GM12892 (cell line): Measurements from ENCODE around the gene PDIA3.

Experiments
- POLR2A ChIP-seq: IDR thresholded peaks from 2 replicates; pipeline ENCODE4 v1.6.1; 2011; ENCODE audit warnings: low read depth, low read length, control low read depth
- POLR2AphosphoS5 ChIP-seq: IDR thresholded peaks from 2 replicates; pipeline ENCODE4 v1.6.1; 2011; ENCODE audit warnings: low read depth, low read length, control low read depth
- TAF1 ChIP-seq: IDR thresholded peaks from 2 replicates; pipeline ENCODE4 v1.6.1; 2011; ENCODE audit warnings: low read depth, mild to moderate bottlenecking, control low read depth, low read length, borderline replicate concordance

DNA sequence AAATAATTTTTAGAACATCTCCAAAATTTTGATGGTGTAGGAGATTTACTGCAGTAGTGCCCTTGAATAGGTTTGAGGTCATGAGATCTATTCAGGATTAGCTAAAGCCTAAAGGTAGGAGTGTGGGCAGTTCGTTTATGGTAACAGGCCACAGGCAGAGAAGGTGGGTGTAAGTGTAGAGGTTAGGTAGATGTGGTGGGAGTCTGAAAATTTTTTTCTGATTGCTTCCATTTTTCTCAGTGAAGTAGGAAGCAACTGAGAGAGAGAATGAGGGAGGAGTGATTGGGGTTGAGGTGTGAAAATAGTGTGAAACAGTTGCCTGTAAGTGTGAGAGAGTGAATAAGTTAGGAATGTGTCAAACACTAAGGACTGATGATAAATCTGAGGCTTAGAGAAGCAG is 32.8 kb downstream of the PDIA3 start:
- TF ChIP-seq POLR2A: no peak
- TF ChIP-seq TAF1: no peak
- no peak for TF ChIP-seq POLR2AphosphoS5
